HepG2 (cell line): ENCODE results near the gene RBCK1. TPM values are rescaled to one million over a fixed set of nuclear protein-coding genes. Genes with fewer than 3 reads are reported as not detected.

Experiments used
- BCL6 ChIP-seq: IDR thresholded peaks from 2 replicates; pipeline ENCODE4 v1.6.1; 2016; ENCODE audit warnings: missing genetic modification reagents, missing compliant biosample characterization
- DNMT3B ChIP-seq: conservative IDR thresholded peaks from 2 replicates; pipeline ENCODE4 v1.6.1; 2016; ENCODE audit warnings: missing biosample characterization, control low read depth
- EP300 ChIP-seq, 3 experiments: sonication (generic) in 1 of 3; formaldehyde crosslinking in 1 of 3; IDR thresholded peaks; 2 replicates each; pipeline versions ENCODE4 v1.5.1 to v1.6.1; 2011 to 2020; ENCODE audit warnings: low read depth in 2 of 3, low read length in 2 of 3, borderline replicate concordance in 1 of 3, improper control_type of control experiment in 1 of 3, mild to moderate bottlenecking in 1 of 3, missing genetic modification reagents in 1 of 3, moderate library complexity in 1 of 3
- FOXP1 ChIP-seq, 2 experiments: fragments of 450-650 bp in 1 of 2; IDR thresholded peaks; 2 replicates each; pipeline ENCODE4 v1.6.1; 2017 to 2018; ENCODE audit warnings: antibody characterized with exemption in 1 of 2
- HCFC1 ChIP-seq: fragments of 150-350 bp; IDR thresholded peaks from 2 replicates; pipeline ENCODE4 v1.6.1; 2014; ENCODE audit warnings: low read depth, low read length
- HDAC2 ChIP-seq: sonication (generic); formaldehyde crosslinking; IDR thresholded peaks from 2 replicates; pipeline ENCODE4 v1.4.0; 2020; ENCODE audit warnings: missing genetic modification reagents
- KAT2B ChIP-seq: fragments of 150-350 bp; IDR thresholded peaks from 2 replicates; pipeline ENCODE4 v1.6.1; 2014; ENCODE audit warnings: low read depth, low read length, borderline replicate concordance
- MED8 ChIP-seq: sonication (generic); formaldehyde crosslinking; IDR thresholded peaks from 2 replicates; pipeline ENCODE4 v1.8.1; 2023; ENCODE audit warnings: mild to moderate bottlenecking, missing genetic modification reagents; ENCODE audit not compliant: insufficient replicate concordance
- NAIF1 ChIP-seq: sonication (generic); formaldehyde crosslinking; IDR thresholded peaks from 2 replicates; pipeline ENCODE4 v1.5.0; 2020; ENCODE audit warnings: mild to moderate bottlenecking, missing genetic modification reagents, borderline replicate concordance
- PITX1 ChIP-seq: sonication (generic); formaldehyde crosslinking; IDR thresholded peaks from 2 replicates; pipeline ENCODE4 v1.5.1; 2020; ENCODE audit warnings: mild to moderate bottlenecking, missing genetic modification reagents
- RAD21 ChIP-seq: fragments of 450-650 bp; formaldehyde crosslinking; IDR thresholded peaks from 2 replicates; pipeline ENCODE4 v1.5.0; 2020; ENCODE audit warnings: mild to moderate bottlenecking
- RFXAP ChIP-seq: sonication (generic); formaldehyde crosslinking; IDR thresholded peaks from 2 replicates; pipeline ENCODE4 v1.4.0; 2020; ENCODE audit warnings: missing genetic modification reagents, borderline replicate concordance
- TOE1 ChIP-seq: sonication (generic); formaldehyde crosslinking; IDR thresholded peaks from 2 replicates; pipeline ENCODE4 v1.4.0; 2020; ENCODE audit warnings: mild to moderate bottlenecking, missing genetic modification reagents
- ZFP1 ChIP-seq: IDR thresholded peaks from 2 replicates; pipeline ENCODE4 v1.6.1; 2016
- ZNF652 ChIP-seq: IDR thresholded peaks from 2 replicates; pipeline ENCODE4 v1.6.1; 2016; ENCODE audit warnings: low read depth, borderline replicate concordance
- polyA plus RNA-seq, 8 experiments: library from polyadenylated mRNA; depleted of rRNA in 3 of 8; stranded (reverse) in 7 of 8; unstranded in 1 of 8; fragments of >200 nt; fragmentation: Illumina TruSeq in 4 of 8; extraction: Trizol in 4 of 8; gene quantifications; 2 replicates each; pipeline versions ENCODE4 v1.2.1 to v1.2.3, GENCODE V29; 2011 to 2016; ENCODE audit warnings: low read depth in 4 of 8, missing spikeins in 1 of 8, mixed read lengths in 1 of 8; ENCODE audit not compliant: insufficient read depth in 1 of 8
- total RNA-seq, 5 experiments: library from RNA; depleted of rRNA; stranded (reverse); fragments of >200 nt; fragmentation: Illumina TruSeq; extraction: Trizol; gene quantifications; 2 replicates each; pipeline ENCODE4 v1.2.3, GENCODE V29; 2016; ENCODE audit warnings: low read depth in 1 of 5
- TF ChIP-seq, protein P1 (sequence below): sonication (generic); formaldehyde crosslinking; IDR thresholded peaks from 2 replicates; pipeline ENCODE4 v1.8.0; 2022; ENCODE audit warnings: low read depth, missing genetic modification reagents
- TF ChIP-seq, protein P2 (sequence below): sonication (generic); formaldehyde crosslinking; IDR thresholded peaks from 2 replicates; pipeline ENCODE4 v1.9.0; 2021; ENCODE audit warnings: missing genetic modification reagents, borderline replicate concordance
- TF ChIP-seq, protein P3 (sequence below): sonication (generic); formaldehyde crosslinking; IDR thresholded peaks from 2 replicates; pipeline ENCODE4 v1.5.0; 2020; ENCODE audit warnings: missing genetic modification reagents, mild to moderate bottlenecking, borderline replicate concordance
- TF ChIP-seq, protein P4 (sequence below): sonication (generic); formaldehyde crosslinking; IDR thresholded peaks from 2 replicates; pipeline ENCODE4 v1.5.1; 2020; ENCODE audit warnings: mild to moderate bottlenecking, missing genetic modification reagents, borderline replicate concordance

The RBCK1 gene
- total and polyA plus RNA-seq, 2 of the 13 experiments (the other 11 are each of a cell fraction or from before 2014, with no cell fraction given) = 149 to 215 TPM

DNA sequence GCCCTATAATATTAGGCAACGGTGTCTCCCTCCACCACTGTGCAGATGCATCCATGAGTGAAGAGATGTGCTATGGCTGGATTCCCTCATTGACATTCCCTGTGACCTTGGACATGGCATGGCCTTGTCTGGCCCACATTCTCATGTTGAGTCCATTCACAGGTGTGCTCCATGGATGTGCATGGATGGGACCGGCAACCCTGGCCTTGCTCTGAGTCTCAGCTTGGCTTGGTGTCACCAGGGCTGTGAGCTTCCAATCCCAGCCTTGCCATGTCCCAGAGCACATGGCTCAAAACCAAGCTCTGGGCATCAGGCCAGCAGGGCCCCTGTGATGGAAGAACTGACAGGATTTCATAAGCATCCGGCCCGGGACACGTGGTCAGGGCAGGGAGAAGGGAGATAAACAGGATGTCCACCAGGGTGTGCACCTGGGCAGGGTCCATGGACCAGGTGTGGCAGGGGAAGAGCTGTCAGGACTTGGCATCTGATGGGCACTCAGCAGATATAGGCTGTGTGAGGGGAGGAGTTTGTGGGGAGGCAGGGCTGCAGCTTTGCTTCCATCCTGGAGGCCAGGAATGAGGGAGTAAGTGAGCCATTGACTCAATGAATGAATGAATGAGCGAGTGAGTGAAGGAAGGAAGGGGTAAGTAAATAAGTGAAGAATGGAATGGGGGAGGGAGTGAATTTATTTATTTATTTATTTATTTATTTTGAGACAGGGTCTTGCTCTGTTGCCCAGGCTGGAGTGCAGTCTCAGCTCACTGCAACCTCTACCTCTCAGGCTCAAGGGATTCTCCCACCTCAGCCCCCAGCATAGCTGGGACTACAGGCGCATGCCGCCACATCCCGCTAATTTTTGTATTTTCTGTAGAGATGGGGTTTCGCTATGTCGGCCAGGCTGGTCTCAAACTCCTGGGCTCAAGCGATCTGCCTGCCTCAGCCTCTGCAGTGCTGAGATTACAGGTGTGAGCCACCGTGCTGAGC lies 45.5 kb upstream of the RBCK1 start (continued):
- TF ChIP-seq EP300 (IDR thresholded peaks at IDR 0.05; ENCODE audit: low read depth in 2 of 2, low read length in 2 of 2) = peak in 1 of 2 experiments; percentile 92; a peak in 3 of 4 replicates
- TF ChIP-seq EP300 (CRISPR knock-in tag; IDR thresholded peaks at IDR 0.05; ENCODE audit: borderline replicate concordance) = peak; percentile 99
- TF ChIP-seq, protein P1, sequence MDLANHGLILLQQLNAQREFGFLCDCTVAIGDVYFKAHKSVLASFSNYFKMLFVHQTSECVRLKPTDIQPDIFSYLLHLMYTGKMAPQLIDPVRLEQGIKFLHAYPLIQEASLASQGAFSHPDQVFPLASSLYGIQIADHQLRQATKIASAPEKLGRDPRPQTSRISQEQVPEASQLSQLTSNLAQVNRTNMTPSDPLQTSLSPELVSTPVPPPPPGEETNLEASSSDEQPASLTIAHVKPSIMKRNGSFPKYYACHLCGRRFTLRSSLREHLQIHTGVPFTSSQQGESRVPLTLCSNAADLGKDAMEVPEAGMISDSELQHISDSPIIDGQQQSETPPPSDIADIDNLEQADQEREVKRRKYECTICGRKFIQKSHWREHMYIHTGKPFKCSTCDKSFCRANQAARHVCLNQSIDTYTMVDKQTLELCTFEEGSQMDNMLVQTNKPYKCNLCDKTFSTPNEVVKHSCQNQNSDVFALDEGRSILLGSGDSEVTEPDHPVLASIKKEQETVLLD (CRISPR knock-in tag) = peak; percentile 58; the same call in 1 of the 2 replicates
- peak; percentile 68; the same call in 1 of the 2 replicates for TF ChIP-seq NAIF1
- peak; percentile 99 for TF ChIP-seq DNMT3B (CRISPR knock-in tag)
- peak; percentile 98 for TF ChIP-seq MED8 (CRISPR knock-in tag)
- TF ChIP-seq FOXP1 (IDR thresholded peaks at IDR 0.05) = no peak; the same call in 1 of the 2 replicates
- peak; percentile 90 for TF ChIP-seq FOXP1 (CRISPR knock-in tag; IDR thresholded peaks at IDR 0.05)
- TF ChIP-seq KAT2B = no peak
- TF ChIP-seq TOE1 (CRISPR knock-in tag) = peak; percentile 95; the same call in 1 of the 2 replicates
- peak; percentile 98 for TF ChIP-seq ZFP1 (CRISPR knock-in tag)
- TF ChIP-seq RAD21 (CRISPR knock-in tag) = peak; percentile 100
- TF ChIP-seq PITX1 (CRISPR knock-in tag) = peak; percentile 94
- TF ChIP-seq, protein P2, sequence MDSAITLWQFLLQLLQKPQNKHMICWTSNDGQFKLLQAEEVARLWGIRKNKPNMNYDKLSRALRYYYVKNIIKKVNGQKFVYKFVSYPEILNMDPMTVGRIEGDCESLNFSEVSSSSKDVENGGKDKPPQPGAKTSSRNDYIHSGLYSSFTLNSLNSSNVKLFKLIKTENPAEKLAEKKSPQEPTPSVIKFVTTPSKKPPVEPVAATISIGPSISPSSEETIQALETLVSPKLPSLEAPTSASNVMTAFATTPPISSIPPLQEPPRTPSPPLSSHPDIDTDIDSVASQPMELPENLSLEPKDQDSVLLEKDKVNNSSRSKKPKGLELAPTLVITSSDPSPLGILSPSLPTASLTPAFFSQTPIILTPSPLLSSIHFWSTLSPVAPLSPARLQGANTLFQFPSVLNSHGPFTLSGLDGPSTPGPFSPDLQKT = no peak
- TF ChIP-seq, protein P3, sequence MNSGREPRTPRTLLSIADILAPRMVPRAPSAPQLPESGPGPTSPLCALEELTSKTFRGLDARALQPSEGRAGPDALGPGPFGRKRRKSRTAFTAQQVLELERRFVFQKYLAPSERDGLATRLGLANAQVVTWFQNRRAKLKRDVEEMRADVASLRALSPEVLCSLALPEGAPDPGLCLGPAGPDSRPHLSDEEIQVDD (CRISPR knock-in tag) = peak; percentile 98
- TF ChIP-seq RFXAP (CRISPR knock-in tag) = peak; percentile 86; the same call in 1 of the 2 replicates
- TF ChIP-seq ZNF652 (CRISPR knock-in tag) = peak; percentile 75
- TF ChIP-seq HDAC2 (CRISPR knock-in tag) = peak; percentile 100
- TF ChIP-seq BCL6 (CRISPR knock-in tag) = peak; percentile 93
- peak; percentile 36; the same call in 1 of the 2 replicates for TF ChIP-seq HCFC1
- TF ChIP-seq, protein P4, sequence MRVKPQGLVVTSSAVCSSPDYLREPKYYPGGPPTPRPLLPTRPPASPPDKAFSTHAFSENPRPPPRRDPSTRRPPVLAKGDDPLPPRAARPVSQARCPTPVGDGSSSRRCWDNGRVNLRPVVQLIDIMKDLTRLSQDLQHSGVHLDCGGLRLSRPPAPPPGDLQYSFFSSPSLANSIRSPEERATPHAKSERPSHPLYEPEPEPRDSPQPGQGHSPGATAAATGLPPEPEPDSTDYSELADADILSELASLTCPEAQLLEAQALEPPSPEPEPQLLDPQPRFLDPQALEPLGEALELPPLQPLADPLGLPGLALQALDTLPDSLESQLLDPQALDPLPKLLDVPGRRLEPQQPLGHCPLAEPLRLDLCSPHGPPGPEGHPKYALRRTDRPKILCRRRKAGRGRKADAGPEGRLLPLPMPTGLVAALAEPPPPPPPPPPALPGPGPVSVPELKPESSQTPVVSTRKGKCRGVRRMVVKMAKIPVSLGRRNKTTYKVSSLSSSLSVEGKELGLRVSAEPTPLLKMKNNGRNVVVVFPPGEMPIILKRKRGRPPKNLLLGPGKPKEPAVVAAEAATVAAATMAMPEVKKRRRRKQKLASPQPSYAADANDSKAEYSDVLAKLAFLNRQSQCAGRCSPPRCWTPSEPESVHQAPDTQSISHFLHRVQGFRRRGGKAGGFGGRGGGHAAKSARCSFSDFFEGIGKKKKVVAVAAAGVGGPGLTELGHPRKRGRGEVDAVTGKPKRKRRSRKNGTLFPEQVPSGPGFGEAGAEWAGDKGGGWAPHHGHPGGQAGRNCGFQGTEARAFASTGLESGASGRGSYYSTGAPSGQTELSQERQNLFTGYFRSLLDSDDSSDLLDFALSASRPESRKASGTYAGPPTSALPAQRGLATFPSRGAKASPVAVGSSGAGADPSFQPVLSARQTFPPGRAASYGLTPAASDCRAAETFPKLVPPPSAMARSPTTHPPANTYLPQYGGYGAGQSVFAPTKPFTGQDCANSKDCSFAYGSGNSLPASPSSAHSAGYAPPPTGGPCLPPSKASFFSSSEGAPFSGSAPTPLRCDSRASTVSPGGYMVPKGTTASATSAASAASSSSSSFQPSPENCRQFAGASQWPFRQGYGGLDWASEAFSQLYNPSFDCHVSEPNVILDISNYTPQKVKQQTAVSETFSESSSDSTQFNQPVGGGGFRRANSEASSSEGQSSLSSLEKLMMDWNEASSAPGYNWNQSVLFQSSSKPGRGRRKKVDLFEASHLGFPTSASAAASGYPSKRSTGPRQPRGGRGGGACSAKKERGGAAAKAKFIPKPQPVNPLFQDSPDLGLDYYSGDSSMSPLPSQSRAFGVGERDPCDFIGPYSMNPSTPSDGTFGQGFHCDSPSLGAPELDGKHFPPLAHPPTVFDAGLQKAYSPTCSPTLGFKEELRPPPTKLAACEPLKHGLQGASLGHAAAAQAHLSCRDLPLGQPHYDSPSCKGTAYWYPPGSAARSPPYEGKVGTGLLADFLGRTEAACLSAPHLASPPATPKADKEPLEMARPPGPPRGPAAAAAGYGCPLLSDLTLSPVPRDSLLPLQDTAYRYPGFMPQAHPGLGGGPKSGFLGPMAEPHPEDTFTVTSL = peak; percentile 68; the same call in 1 of the 2 replicates
